Left ventricle myocardium inferior (tissue), 1 donor: Measurements from ENCODE around the gene MPP4. TPM values are rescaled to one million over a fixed set of nuclear protein-coding genes. Genes with fewer than 3 reads are reported as not detected.

ENCODE experiments used
- DNase-seq: peaks from one replicate; pipeline ENCODE4 v3.0.0-alpha.2; 2020
- H3K27ac ChIP-seq: fragments of 200-600 bp; replicated peaks from 2 replicates; pipeline ENCODE4 v1.8.0; 2021
- H3K27me3 ChIP-seq: fragments of 200-600 bp; 2 replicates; pipeline ENCODE4 v1.8.0; 2021; ENCODE audit warnings: low read depth
- H3K36me3 ChIP-seq: fragments of 200-600 bp; 2 replicates; pipeline ENCODE4 v1.8.0; 2021
- H3K4me1 ChIP-seq: fragments of 200-600 bp; 2 replicates; pipeline ENCODE4 v1.8.0; 2021
- H3K4me3 ChIP-seq: fragments of 200-600 bp; 2 replicates; pipeline ENCODE4 v1.8.0; 2021; ENCODE audit warnings: mild to moderate bottlenecking, moderate library complexity
- H3K9me3 ChIP-seq: fragments of 200-600 bp; replicated peaks from 2 replicates; pipeline ENCODE4 v1.8.0; 2021
- CTCF ChIP-seq: fragments of 200-600 bp; IDR thresholded peaks from 2 replicates; pipeline ENCODE4 v1.8.0; 2021; ENCODE audit warnings: antibody characterized with exemption, mild to moderate bottlenecking, borderline replicate concordance
- intact Hi-C: fragments of 100-400 bp; cut with micrococcal nuclease; formaldehyde crosslinking; loops from one replicate; pipeline ENCODE4 v1.11.0; 2022
- total RNA-seq: library from RNA; stranded (reverse); fragmentation: NEBNext Ultra II Directional; extraction: Animal tissue kit (Norgen Biotek cat#: 25700); gene quantifications from one replicate; pipeline ENCODE4 v1.2.1, GENCODE V29; 2021
- donor health status: DM: no; HTN: yes; CAD: no; lungs with severe emphysema.

MPP4 gene
- total RNA-seq, 1 donor from 2014 or later, result not detected

DNA sequence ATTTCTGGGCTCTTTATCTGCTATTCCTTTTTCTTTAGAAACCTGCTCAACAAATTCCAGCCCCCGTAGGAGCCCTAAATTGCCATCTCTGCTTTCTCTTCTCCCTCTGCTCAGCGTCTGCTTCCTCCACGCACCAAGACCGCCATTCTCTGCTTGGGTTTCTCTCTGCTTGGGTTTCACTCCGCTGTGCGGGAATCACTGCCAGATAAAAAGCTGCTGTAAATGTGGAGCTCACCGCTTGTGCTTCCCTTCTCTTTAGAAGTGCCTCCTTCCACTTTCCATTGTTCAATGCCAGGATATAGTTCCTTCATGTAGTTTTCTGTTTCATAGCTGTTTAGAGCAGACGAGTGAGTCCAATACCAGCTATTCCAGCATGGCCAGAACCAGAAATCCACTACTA lies 101.0 kb downstream of the MPP4 start:
- no peak for DNase-seq
- no peak overlapping the region for H3K4me3 ChIP-seq
- intact Hi-C loops, result no loop called here

More for the DNA sequence above, 101.0 kb downstream of the MPP4 start:
- Histone ChIP-seq H3K27ac (no peak overlapping the region), H3K27me3 (no peaks in the 10 kb centered on the region), H3K4me1 (no peaks in the 10 kb centered on the region), H3K36me3 (no peaks in the 10 kb centered on the region), H3K9me3 (peaks cover 11% of the 10 kb centered on the region)
- no peak for TF ChIP-seq CTCF

Other genes starting within 250 kb of the MPP4 start
- gene TRAK2, start 247.2 kb downstream of the MPP4 start, total RNA-seq, result 169 TPM
- gene STRADB, start 246.9 kb downstream of the MPP4 start, total RNA-seq, result 57.5 TPM
- 18.3 TPM for gene TMEM237, start 55.1 kb downstream of the MPP4 start, total RNA-seq
- gene ALS2, start 82.3 kb upstream of the MPP4 start, total RNA-seq, result 42.0 TPM
- gene CDK15, start 107.9 kb upstream of the MPP4 start, total RNA-seq, result 0.16 TPM